T-helper 17 cell (primary cell): Measurements from ENCODE around the gene KDM4B. TPM values are rescaled to one million over a fixed set of nuclear protein-coding genes. Genes with fewer than 3 reads are reported as not detected.

ENCODE experiments used
- ATAC-seq: fragments of 150-1000 bp; cut with Tn5 transposase; 2 replicates; pipeline ENCODE4 v1.10.0; 2021; ENCODE audit warnings: mild to moderate bottlenecking, moderate library complexity
- DNase-seq, 3 donors: peaks; one replicate each; pipeline versions ENCODE4 v3.0.0 to v3.0.0-alpha.2; 2020 to 2021
- H3K9me3 ChIP-seq: one replicate; pipeline ENCODE4 v1.7.0; 2013; ENCODE audit warnings: low read length, mild to moderate bottlenecking; ENCODE audit not compliant: control insufficient read depth, poor library complexity, severe bottlenecking
- H3K27ac Mint-ChIP-seq: one replicate; pipeline ENCODE4 v1.8.0; 2022; ENCODE audit warnings: mild to moderate bottlenecking, moderate library complexity, mixed read lengths
- H3K27me3 Mint-ChIP-seq: one replicate; pipeline ENCODE4 v1.8.0; 2022; ENCODE audit warnings: mixed read lengths
- H3K36me3 Mint-ChIP-seq: one replicate; pipeline ENCODE4 v1.8.0; 2022; ENCODE audit warnings: low read depth, mixed read lengths
- H3K4me1 Mint-ChIP-seq: one replicate; pipeline ENCODE4 v1.8.0; 2022; ENCODE audit warnings: mild to moderate bottlenecking, mixed read lengths
- H3K4me3 Mint-ChIP-seq: one replicate; pipeline ENCODE4 v1.8.0; 2022; ENCODE audit warnings: mild to moderate bottlenecking, moderate library complexity, mixed read lengths
- total RNA-seq, 4 donors: library from RNA in 2 of 4; stranded (reverse) in 2 of 4; gene quantifications; one replicate each; pipeline ENCODE4 v1.2.3 and lab custom pipeline; 2022 to 2026

Gene KDM4B
- total RNA-seq, 2 donors from 2014 or later: 37.6 to 42.2 TPM

DNA sequence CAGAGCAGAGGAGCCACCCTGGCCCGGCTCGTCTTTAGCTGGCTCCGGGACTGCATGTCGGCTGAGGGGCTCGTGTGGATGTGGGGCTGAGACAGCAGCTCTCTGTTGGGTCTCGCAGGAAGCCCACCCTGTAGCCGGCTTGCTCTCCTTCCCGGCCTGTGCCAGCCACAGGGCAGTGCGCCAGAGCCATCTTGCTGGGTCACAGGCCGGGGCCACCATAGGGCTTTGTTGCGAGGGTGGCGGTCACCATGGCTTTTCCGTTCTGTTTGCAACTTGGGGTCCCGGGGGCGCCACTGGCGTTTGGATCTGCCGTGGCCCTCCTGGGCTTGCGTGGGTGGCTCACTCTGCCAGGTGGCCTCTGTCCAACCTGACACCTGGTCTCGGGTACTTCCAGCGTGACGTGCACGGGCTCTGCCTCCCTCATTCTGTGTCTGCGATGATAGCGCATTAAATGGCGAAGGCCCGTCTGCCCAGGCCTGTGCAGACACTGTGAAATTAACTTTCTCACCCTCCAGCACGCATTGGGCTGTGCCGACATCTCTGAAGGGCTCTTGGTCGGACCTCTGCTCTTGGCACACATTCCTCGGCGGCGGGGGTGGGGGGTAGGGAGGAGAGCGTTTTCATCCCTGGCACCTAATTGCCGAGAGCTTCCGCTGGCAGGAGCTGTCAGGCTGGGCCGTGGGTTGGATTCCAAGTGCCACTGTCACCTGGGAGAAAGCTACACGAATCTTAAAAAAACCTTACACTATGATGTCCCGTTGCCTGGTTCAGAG is 95.1 kb downstream of the KDM4B start:
- ATAC-seq (no peak), DNase-seq (no peak)
- H3K9me3 ChIP-seq: no peaks in the 10 kb centered on the region
- Mint-ChIP-seq H3K27me3 (no peaks in the 10 kb centered on the region), H3K4me3 (no peak overlapping the region), H3K27ac (no peak overlapping the region), H3K36me3 (peaks cover 2% of the 10 kb centered on the region), H3K4me1 (peaks cover 2% of the 10 kb centered on the region)

DNA sequence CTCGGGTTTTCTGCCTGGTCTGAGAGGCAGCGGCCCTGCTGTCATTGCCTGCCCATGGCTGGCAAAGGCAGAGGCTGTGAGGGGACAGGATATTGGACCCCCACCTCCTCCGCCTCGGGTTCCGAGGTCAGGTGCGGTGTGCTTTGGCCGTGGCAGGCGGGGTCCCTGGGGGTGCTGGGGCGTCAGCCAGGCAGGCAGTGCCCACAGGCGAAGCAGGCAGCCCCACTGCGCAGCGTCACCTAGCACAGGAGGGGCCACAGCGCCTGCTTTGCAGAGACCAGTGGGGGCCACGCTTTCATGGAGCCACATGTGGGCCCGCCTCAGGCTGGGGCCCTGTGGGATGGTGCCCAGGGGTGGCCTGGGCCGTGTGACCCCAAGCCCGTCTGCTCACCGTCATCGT is 96.0 kb downstream of the KDM4B start:
- DNase-seq (no peak), ATAC-seq (no peak)
- Mint-ChIP-seq H3K36me3 (peaks cover 2% of the 10 kb centered on the region), H3K27ac (no peak overlapping the region), H3K27me3 (no peaks in the 10 kb centered on the region), H3K4me1 (peaks cover 2% of the 10 kb centered on the region), H3K4me3 (no peak overlapping the region)
- no peaks in the 10 kb centered on the region for H3K9me3 ChIP-seq

DNA sequence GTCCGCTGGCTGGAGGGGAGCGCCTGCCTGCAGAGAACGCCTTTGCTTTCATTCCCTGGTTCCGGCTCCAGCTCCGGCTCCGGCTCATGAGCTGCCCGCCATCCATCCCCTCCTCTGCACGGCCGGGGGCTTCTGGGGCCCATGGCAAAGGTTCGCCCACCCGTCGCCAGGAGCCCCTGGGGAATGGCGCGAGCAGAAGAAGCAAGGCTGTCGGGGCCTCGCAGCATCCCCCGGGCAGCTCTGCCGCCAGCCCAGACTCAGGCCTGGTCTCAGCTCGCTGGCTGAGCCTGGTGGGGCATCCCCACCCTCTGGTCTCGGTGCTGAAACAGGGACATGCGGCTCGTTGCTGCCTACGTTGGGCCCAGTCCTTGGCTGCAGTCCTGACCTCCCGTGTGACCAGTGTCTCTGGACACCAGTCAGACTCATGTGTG is 96.8 kb downstream of the KDM4B start:
- Mint-ChIP-seq H3K4me1 (peaks cover 3% of the 10 kb centered on the region), H3K36me3 (peaks cover 2% of the 10 kb centered on the region), H3K27ac (no peak overlapping the region), H3K4me3 (no peak overlapping the region), H3K27me3 (no peaks in the 10 kb centered on the region)
- H3K9me3 ChIP-seq: no peaks in the 10 kb centered on the region
- ATAC-seq (no peak), DNase-seq (no peak)

DNA sequence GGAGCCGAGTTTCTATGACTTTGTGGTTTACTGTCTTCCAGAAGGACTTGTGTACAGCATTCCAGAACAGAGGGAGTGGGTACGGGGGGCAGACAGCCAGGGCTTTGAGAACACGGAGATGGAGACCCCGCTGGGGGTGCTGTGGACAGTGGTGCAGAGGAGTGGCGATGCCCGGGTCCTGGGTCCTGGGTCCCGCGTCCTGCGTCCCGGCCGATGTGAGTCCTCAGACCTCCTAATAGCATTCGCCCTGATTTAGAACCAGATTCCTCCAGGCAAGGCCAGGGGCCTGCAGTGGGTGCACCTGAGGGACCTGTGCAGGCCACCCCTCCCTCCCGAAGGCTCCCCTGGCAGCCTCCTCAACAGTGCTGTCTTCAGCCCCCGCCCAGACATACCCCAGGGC is 97.9 kb downstream of the KDM4B start:
- Mint-ChIP-seq H3K36me3 (no peaks in the 10 kb centered on the region), H3K4me3 (no peak overlapping the region), H3K27me3 (no peaks in the 10 kb centered on the region), H3K27ac (no peak overlapping the region), H3K4me1 (peaks cover 9% of the 10 kb centered on the region)
- no peaks in the 10 kb centered on the region for H3K9me3 ChIP-seq
- DNase-seq: no peak
- ATAC-seq: no peak

DNA sequence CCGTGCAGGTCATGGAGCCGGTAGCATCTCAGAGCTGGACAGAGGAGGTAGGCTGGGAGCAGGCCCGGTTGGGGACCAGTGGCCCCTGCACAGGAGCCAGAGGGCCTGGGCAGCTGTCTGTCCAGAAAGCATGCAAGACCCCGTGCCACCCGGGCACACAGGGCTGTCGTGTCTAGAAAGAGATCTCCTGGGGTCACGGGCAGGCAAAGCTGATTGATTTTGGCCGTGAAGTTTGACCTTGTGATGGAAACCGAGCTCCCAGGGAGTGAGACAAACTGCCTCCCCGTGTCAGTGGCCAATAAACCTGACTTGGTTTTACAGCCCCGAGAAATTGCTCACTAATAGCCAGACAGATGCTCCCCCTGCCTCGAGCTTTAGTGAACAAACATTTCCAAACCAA is 98.8 kb downstream of the KDM4B start:
- H3K36me3 Mint-ChIP-seq: no peaks in the 10 kb centered on the region
- H3K4me3 Mint-ChIP-seq: no peak overlapping the region
- no peaks in the 10 kb centered on the region for H3K27me3 Mint-ChIP-seq
- H3K4me1 Mint-ChIP-seq: peaks cover 9% of the 10 kb centered on the region
- H3K9me3 ChIP-seq: no peaks in the 10 kb centered on the region
- DNase-seq (no peak), ATAC-seq (no peak)
- no peak overlapping the region for H3K27ac Mint-ChIP-seq

DNA sequence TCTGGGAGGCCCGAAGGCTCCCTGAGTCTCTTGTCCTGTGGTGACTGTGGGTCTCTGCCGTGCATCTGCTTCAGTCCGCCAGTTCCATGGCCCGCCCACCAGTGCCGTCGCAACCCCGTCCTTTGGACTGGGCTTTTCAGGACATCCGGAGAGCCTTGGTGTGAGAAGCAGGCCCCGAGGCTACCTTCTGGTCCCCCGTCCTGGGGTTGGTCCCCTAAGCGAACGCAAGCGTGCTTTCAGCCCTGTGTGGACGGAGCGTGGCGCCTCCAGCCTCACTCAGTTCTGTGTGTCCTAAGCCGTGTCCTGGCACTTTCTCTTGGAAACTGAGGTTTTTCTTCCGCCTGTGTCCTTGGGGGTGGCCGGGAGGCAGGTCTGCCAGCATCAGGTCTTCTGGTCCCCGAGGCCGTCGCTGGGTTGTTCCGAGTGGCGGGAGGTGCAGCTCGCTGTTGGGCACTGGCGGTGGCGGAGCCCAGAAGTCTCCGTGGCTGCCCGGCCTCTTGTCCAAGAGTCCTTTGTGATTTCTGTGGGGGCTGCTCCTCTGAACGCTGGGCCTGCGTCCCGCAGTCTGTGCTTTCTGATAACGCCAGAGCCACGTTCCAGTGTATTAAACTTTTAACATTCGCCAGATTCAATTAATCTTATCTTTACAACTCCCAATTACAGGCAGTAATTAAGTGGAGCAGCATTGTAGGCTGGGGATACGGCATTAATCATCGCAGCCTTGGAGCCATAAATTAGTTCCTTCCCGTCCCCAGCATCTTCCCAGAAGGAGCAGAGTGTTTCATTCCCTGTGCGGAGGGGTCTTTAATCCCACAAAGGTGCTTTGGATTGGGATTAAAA is 99.5 kb downstream of the KDM4B start:
- Mint-ChIP-seq H3K36me3 (peaks cover 2% of the 10 kb centered on the region), H3K27ac (no peak overlapping the region), H3K4me3 (no peak overlapping the region), H3K27me3 (no peaks in the 10 kb centered on the region), H3K4me1 (peaks cover 13% of the 10 kb centered on the region)
- no peak for DNase-seq
- ATAC-seq: no peak
- H3K9me3 ChIP-seq: no peaks in the 10 kb centered on the region

DNA sequence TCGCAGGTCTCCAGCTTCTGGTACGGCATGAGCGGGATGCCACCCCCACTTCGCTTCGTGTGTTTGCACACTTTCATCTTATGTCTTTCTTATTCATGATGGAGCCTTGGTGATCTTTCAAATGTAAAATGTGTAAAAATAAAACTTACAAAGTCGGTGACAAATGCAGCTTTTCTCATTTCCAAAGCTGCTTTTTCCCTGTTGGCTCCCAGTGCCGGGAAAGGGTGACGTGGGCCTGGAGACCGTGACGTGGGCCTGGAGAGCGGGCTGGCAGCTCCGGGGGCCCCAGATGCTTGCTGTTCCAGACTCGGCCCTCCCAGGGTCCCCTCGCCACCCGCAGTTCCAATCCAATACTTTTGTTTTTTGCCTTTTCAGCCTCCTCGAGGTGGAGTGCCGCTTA is 101.4 kb downstream of the KDM4B start:
- Mint-ChIP-seq H3K27ac (no peak overlapping the region), H3K4me1 (peaks cover 16% of the 10 kb centered on the region), H3K36me3 (peaks cover 2% of the 10 kb centered on the region), H3K27me3 (no peaks in the 10 kb centered on the region), H3K4me3 (no peak overlapping the region)
- ATAC-seq: no peak
- no peaks in the 10 kb centered on the region for H3K9me3 ChIP-seq
- DNase-seq: no peak

DNA sequence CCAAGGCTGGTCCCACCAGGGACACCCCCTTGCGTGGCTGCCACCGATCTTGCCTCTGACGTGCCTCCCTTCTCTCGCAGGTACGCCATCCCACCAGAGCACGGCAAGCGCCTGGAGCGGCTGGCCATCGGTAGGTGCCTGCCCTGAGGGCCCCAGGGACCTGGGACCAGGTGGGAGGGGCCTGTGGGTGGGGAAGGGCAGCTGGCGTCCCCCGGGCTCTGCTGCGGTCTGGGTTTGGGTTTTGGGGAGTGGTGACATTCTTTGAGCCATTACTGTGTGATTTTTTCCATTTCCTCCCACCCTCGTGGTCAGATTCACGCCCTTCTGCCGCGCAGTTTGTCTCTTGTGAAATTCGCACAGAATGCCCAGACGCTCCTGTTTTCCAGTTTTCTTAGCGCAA is 102.0 kb downstream of the KDM4B start:
- H3K9me3 ChIP-seq: no peaks in the 10 kb centered on the region
- no peak for DNase-seq
- no peak for ATAC-seq
- Mint-ChIP-seq H3K36me3 (peaks cover 2% of the 10 kb centered on the region), H3K27me3 (no peaks in the 10 kb centered on the region), H3K27ac (no peak overlapping the region), H3K4me1 (peaks cover 16% of the 10 kb centered on the region), H3K4me3 (no peak overlapping the region)

DNA sequence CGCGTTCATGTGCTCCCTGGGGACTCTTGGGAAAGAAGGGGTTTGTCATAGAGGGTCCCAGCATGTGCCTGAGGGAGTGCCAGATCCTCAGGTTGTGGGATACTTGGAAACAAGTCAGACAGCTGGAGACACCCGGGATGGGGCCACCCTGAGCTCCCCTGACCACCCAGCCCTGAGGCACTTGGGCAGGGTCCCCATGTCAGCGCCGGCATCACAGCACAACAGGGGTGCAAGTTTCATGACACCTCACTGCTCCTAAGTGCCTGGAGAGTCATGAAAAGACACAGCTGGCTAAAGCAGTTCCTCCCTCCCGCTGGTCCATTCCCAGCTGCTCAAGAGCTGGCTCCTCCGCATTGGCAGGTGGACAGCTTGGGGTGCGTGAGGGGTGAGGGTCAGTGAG is 102.7 kb downstream of the KDM4B start:
- Mint-ChIP-seq H3K4me1 (peaks cover 16% of the 10 kb centered on the region), H3K27me3 (no peaks in the 10 kb centered on the region), H3K4me3 (no peak overlapping the region), H3K27ac (no peak overlapping the region), H3K36me3 (peaks cover 2% of the 10 kb centered on the region)
- H3K9me3 ChIP-seq: no peaks in the 10 kb centered on the region
- ATAC-seq (no peak), DNase-seq (no peak)

DNA sequence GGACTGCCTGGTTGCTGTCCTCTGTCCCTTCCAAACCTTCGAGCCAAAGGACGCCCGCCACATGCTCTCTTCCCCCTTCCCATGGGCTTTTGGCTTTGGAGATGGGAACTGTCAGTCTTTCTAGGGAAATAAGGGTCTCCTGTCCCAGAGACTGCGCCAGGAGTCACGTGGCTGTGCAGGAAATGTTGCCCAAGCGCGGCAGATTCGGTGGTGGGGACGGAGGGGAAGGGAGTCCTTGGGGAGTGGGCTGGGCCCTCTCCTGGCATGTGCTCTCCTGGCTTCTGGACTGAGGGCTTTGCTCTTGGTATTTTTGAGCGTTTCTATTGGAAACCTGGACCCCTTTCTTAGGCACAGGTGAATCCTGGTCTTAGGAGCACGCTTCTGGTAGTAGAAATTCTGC is 103.2 kb downstream of the KDM4B start:
- DNase-seq: no peak
- Mint-ChIP-seq H3K27ac (no peak overlapping the region), H3K4me3 (no peak overlapping the region), H3K27me3 (no peaks in the 10 kb centered on the region), H3K36me3 (peaks cover 2% of the 10 kb centered on the region), H3K4me1 (peaks cover 15% of the 10 kb centered on the region)
- no peaks in the 10 kb centered on the region for H3K9me3 ChIP-seq
- no peak for ATAC-seq

DNA sequence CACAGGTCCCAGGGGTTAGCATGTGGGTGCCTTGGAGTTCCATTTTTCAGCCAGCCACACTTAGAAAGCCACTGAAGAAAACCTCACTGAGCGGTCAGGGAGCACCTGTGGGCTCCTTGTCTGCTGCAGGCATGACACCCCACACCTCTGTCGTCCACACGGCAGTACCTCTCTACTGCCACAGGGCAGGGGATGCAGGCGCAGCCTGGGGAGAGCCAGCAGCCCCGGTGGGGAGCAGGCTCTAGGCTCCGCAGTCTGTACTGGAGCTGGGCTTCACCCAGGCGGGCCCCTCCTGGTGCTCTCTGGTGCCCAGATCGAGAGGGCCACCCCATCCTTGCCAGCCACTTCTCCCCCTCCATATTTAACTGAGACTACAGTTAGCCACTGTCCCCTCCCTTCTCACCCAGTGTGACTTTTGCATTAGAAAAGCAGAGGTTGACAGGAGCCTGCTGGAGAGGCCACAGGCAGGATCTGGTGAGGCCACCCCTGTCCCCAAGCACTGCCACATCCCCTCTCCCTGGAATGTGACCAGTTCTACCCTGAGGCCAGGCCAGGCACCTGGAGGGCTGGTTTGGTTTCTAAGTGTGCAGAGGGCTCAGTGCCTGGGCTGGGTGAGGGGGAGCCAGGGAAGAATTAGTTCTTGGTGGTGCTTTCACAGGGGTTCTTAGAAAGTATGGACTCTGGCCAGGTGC is 104.4 kb downstream of the KDM4B start:
- H3K9me3 ChIP-seq: no peaks in the 10 kb centered on the region
- DNase-seq (no peak), ATAC-seq (no peak)
- H3K27me3 Mint-ChIP-seq: no peaks in the 10 kb centered on the region
- peaks cover 2% of the 10 kb centered on the region for H3K36me3 Mint-ChIP-seq
- H3K4me3 Mint-ChIP-seq: no peak overlapping the region
- H3K4me1 Mint-ChIP-seq: peaks cover 14% of the 10 kb centered on the region
- peak overlapping the region; percentile 88 for H3K27ac Mint-ChIP-seq

DNA sequence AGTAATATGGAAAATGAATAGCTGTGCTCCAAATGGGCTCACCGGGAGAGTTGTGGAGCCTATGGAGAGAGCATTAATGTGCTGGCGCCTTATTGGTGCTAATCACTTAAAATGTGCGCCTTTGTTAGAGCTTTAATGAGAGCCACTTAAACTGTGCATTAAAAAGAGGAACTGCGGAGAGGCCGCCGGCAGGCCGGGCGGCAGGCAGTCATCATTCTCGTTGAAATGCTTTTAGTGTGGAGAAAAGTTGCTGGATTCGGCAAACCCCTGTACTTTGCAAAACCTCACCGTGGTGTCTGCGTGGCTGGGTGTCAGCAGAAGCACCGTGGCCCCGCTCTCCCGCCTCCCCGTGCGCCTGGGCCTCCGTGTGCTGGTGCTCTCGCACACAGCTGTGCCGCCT is 105.5 kb downstream of the KDM4B start:
- ATAC-seq: no peak

DNA sequence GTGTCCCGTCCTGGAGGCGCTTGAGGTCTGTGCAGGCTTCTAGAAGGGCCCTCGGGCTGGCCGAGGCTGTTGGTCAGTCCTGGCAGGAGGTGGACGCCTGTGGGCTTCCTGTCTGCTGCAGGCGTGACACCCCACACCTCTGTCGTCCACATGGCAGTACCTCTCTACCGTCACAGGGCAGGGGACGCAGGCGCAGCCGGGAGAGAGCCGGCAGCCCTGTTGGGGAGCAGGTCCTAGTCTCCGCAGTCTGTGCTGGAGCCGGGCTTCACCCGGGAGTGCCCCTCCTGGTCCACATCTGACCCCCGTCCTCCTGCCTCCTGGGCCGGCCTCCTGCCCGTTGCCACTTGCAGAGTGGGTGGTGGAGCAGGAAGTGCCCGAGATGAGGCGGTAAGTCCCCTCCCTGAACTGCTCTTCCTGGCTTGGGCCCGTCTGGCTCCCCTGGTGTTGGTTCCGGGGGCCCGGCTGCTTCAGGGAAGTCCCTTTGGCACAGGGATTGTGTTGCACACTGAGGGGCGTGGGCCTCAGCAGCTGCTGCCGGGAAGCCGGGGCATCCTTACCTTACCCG is 106.0 kb downstream of the KDM4B start:
- Mint-ChIP-seq H3K36me3 (peaks cover 5% of the 10 kb centered on the region), H3K4me3 (no peak overlapping the region), H3K27ac (no peak overlapping the region), H3K4me1 (peaks cover 14% of the 10 kb centered on the region), H3K27me3 (no peaks in the 10 kb centered on the region)
- no peak for DNase-seq
- no peak for ATAC-seq
- H3K9me3 ChIP-seq: no peaks in the 10 kb centered on the region

More for the DNA sequence above, 105.5 kb downstream of the KDM4B start:
- Mint-ChIP-seq H3K36me3 (peaks cover 4% of the 10 kb centered on the region), H3K4me3 (no peak overlapping the region), H3K27ac (no peak overlapping the region), H3K27me3 (no peaks in the 10 kb centered on the region), H3K4me1 (peaks cover 14% of the 10 kb centered on the region)
- no peak for DNase-seq
- H3K9me3 ChIP-seq: no peaks in the 10 kb centered on the region
